NCI-H2196 treated with DMSO at 0.1 percent for 48 hours (cell line): Measurements from ENCODE around the gene CLP1.
"Not testable (repeated sequence)": the region's sequence is repeated elsewhere in the genome, so short reads cannot be mapped to it uniquely, and the experiment has no call there.

Source experiments
- DNase-seq: peaks from one replicate; lab custom pipeline; 2025; ENCODE audit not compliant: unreplicated experiment; lab: John Stamatoyannopoulos, UW

The CLP1 gene

GRCh38 chr11:57659669-57660068 lies 2.1 kb downstream of the CLP1 start:
- DNase-seq: no peak

GRCh38 chr11:57662893-57663292 lies 5.3 kb downstream of the CLP1 start:
- no peak for DNase-seq

- no peak for DNase-seq
Measured at GRCh38 chr11:57663975-57664374, 6.4 kb downstream of the CLP1 start.

- DNase-seq: peak; percentile 97
Measured at GRCh38 chr11:57667117-57667735, 9.7 kb downstream of the CLP1 start.

GRCh38 chr11:57667736-57668433 lies 10.3 kb downstream of the CLP1 start, which contains the start of gene ZDHHC5:
TSS of gene ZDHHC5 (plus strand) at chr11:57668114. CDS start at chr11:57673091, 4,977 bp downstream.
- peak; percentile 100 for DNase-seq

GRCh38 chr11:57668434-57668782 lies 10.8 kb downstream of the CLP1 start:
- no peak for DNase-seq

- DNase-seq: no peak
Measured at GRCh38 chr11:57674251-57674650, 16.7 kb downstream of the CLP1 start.

- DNase-seq: no peak
Measured at GRCh38 chr11:57675176-57675941, 17.8 kb downstream of the CLP1 start.

GRCh38 chr11:57679396-57679795 lies 21.8 kb downstream of the CLP1 start:
- DNase-seq: no peak

GRCh38 chr11:57680552-57680874 lies 23.0 kb downstream of the CLP1 start:
- no peak for DNase-seq

- no peak for DNase-seq
Measured at GRCh38 chr11:57681168-57681567, 23.6 kb downstream of the CLP1 start.

- not testable (repeated sequence) for DNase-seq
Measured at GRCh38 chr11:57690474-57690873, 32.9 kb downstream of the CLP1 start.

GRCh38 chr11:57698843-57699365 lies 41.3 kb downstream of the CLP1 start:
- DNase-seq: no peak

GRCh38 chr11:57699813-57700212 lies 42.3 kb downstream of the CLP1 start:
- no peak for DNase-seq

- no peak for DNase-seq
Measured at GRCh38 chr11:57700425-57700824, 42.9 kb downstream of the CLP1 start.

GRCh38 chr11:57703341-57703740 lies 45.8 kb downstream of the CLP1 start:
- no peak for DNase-seq

- no peak for DNase-seq
Measured at GRCh38 chr11:57704932-57705331, 47.4 kb downstream of the CLP1 start.

- not testable (repeated sequence) for DNase-seq
Measured at GRCh38 chr11:57705432-57705831, 47.9 kb downstream of the CLP1 start.

- DNase-seq: no peak
Measured at GRCh38 chr11:57709802-57710367, 52.3 kb downstream of the CLP1 start.
